Keratinocyte (primary cell): ENCODE measurements around the gene ANO10. TPM values are rescaled to one million over a fixed set of nuclear protein-coding genes. Genes with fewer than 3 reads are reported as not detected.

ENCODE experiments used
- DNase-seq: peaks from one replicate; pipeline ENCODE4 v3.0.0-alpha.2; 2011; ENCODE audit warnings: low read depth, missing footprints, low spot score
- FAIRE-seq: peaks from 2 replicates; lab custom pipeline; 2011; peaks lifted over from hg19 to GRCh38; lab: Jason Lieb, UNC
- H2AFZ ChIP-seq: 2 replicates; pipeline ENCODE4 v1.6.0; 2012; ENCODE audit warnings: low read length, control low read depth, inconsistent platforms; ENCODE audit not compliant: control insufficient read depth
- H3K27ac ChIP-seq: 2 replicates; pipeline ENCODE4 v1.5.1; 2011; ENCODE audit warnings: low read length; ENCODE audit not compliant: control insufficient read depth, insufficient read depth
- H3K27me3 ChIP-seq: 3 replicates; pipeline ENCODE4 v1.6.0; 2011; ENCODE audit warnings: low read length; ENCODE audit not compliant: control insufficient read depth, insufficient read depth; ENCODE audit errors: extremely low read depth
- H3K36me3 ChIP-seq, 2 experiments: 2 replicates in 1 of 2; 3 replicates in 1 of 2; pipeline ENCODE4 v1.5.1; 2011; ENCODE audit warnings: low read length in 2 of 2, mild to moderate bottlenecking in 1 of 2; ENCODE audit not compliant: control insufficient read depth in 2 of 2, insufficient read depth in 2 of 2; ENCODE audit errors: extremely low read depth in 1 of 2
- H3K4me1 ChIP-seq: 3 replicates; pipeline ENCODE4 v1.5.1; 2011; ENCODE audit warnings: low read length; ENCODE audit not compliant: control insufficient read depth, insufficient read depth; ENCODE audit errors: extremely low read depth
- H3K4me2 ChIP-seq: 3 replicates; pipeline ENCODE4 v1.6.0; 2011; ENCODE audit warnings: low read depth, low read length; ENCODE audit not compliant: control insufficient read depth, insufficient read depth; ENCODE audit errors: extremely low read depth
- H3K4me3 ChIP-seq, 3 experiments: fragments of 200-600 bp in 1 of 3; sonication (generic) in 1 of 3; 2 replicates in 2 of 3; 3 replicates in 1 of 3; pipeline ENCODE4 v1.5.1; 2011 to 2016; ENCODE audit warnings: low read length in 3 of 3, mild to moderate bottlenecking in 3 of 3, control low read depth in 2 of 3, inconsistent platforms in 1 of 3, low read depth in 1 of 3, mixed read lengths in 1 of 3, mixed run types in 1 of 3, moderate library complexity in 1 of 3; ENCODE audit not compliant: control insufficient read depth in 2 of 3, insufficient read depth in 2 of 3; ENCODE audit errors: extremely low read depth in 1 of 3
- H3K79me2 ChIP-seq: 2 replicates; pipeline ENCODE4 v1.6.0; 2012; ENCODE audit warnings: low read length; ENCODE audit not compliant: control insufficient read depth, insufficient read depth
- H3K9ac ChIP-seq: 3 replicates; pipeline ENCODE4 v1.6.0; 2011; ENCODE audit warnings: low read length; ENCODE audit not compliant: control insufficient read depth, insufficient read depth; ENCODE audit errors: extremely low read depth
- H3K9me1 ChIP-seq: 3 replicates; pipeline ENCODE4 v1.6.0; 2011; ENCODE audit warnings: low read length; ENCODE audit not compliant: control insufficient read depth, insufficient read depth; ENCODE audit errors: extremely low read depth
- H3K9me3 ChIP-seq: 2 replicates; pipeline ENCODE4 v1.5.1; 2012; ENCODE audit warnings: low read depth, low read length; ENCODE audit not compliant: control insufficient read depth
- H4K20me1 ChIP-seq: 3 replicates; pipeline ENCODE4 v1.6.0; 2011; ENCODE audit warnings: low read length; ENCODE audit not compliant: control insufficient read depth, insufficient read depth; ENCODE audit errors: extremely low read depth
- EZH2 ChIP-seq: IDR thresholded peaks from one replicate; pipeline ENCODE4 v1.6.1; 2012; ENCODE audit warnings: inconsistent platforms, mild to moderate bottlenecking, low read length, moderate library complexity
- dilution Hi-C: fragments of 300-500 bp; cut with MboI; formaldehyde crosslinking; loops from one replicate; pipeline ENCODE4 v1.7.0; 2020; ENCODE audit warnings: low sequenced_read_pairs; ENCODE audit not compliant: extremely low pct_ligation_motif_present
- polyA plus RNA-seq, 5 experiments: library from polyadenylated mRNA; depleted of rRNA in 3 of 5; stranded (reverse) in 3 of 5; stranded (forward) in 1 of 5; unstranded in 1 of 5; fragments of >200 nt; gene quantifications; 1 replicate in 1 of 5; 2 replicates in 3 of 5; 3 replicates in 1 of 5; pipeline versions ENCODE4 v1.2.1 to v1.2.3, GENCODE V29; 2011 to 2012; ENCODE audit warnings: missing spikeins in 2 of 5, low read depth in 1 of 5, low replicate concordance in 1 of 5
- TF ChIP-seq, protein P1 (sequence below), 3 experiments: IDR thresholded peaks in 1 of 3; conservative IDR thresholded peaks in 1 of 3; optimal IDR thresholded peaks in 1 of 3; 2 replicates in 2 of 3; 3 replicates in 1 of 3; pipeline versions ENCODE3 to v1.5.1; 2011; ENCODE audit warnings: low read length in 3 of 3, mild to moderate bottlenecking in 3 of 3, moderate library complexity in 2 of 3, control low read depth in 1 of 3, inconsistent platforms in 1 of 3; ENCODE audit not compliant: insufficient read depth in 2 of 3; ENCODE audit errors: extremely low read depth in 1 of 3

ANO10 gene
- polyA plus RNA-seq, 1 donor (not counting 4 experiments of a cell fraction or from before 2014, with no cell fraction given), result 48.8 TPM

DNA sequence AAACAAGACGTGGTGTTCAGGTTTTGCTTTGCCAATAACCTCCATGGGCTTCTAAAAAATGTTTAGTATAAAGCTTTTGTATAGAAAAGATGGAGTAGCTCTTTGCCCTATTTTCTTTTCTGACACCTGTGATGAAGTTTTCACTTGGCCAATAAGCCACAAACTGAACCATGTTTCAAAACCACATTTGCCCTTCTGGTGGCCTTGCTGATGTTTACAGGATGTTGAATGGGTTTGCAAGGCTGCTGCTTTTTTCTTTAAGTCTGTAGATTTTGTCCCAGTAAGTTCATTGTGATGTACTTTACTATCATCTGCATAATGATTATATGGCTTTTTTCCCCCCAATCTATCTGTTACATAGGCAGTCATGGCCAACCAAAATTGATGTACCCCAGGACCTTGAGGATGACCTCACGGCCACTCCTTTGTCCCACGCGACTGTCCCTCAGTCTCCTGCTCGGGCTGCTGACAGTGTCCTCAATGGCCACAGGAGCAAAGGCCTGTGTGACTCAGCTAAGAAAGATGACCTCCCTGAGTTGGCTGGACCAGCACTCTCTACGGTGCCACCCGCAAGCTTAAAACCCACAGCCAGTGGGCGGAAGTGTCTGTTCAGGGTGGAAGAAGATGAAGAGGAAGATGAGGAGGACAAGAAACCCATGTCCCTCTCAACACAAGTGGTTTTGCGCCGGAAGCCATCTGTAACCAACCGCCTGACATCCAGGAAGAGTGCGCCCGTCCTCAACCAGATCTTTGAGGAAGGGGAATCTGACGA is 274.6 kb downstream of the ANO10 start:
- Histone ChIP-seq H3K27ac (no peak overlapping the region), H2AFZ (no peak overlapping the region), H3K9me3 (no peaks in the 10 kb centered on the region), H3K9me1 (no peaks in the 10 kb centered on the region), H4K20me1 (no peaks in the 10 kb centered on the region), H3K4me3 (no peak overlapping the region), H3K36me3 (peaks cover 25 to 31% of the 10 kb centered on the region in 2 experiments), H3K4me2 (no peak overlapping the region), H3K4me1 (no peaks in the 10 kb centered on the region), H3K9ac (no peak overlapping the region), H3K27me3 (no peaks in the 10 kb centered on the region), H3K79me2 (no peaks in the 10 kb centered on the region)
- TF ChIP-seq, protein P1, sequence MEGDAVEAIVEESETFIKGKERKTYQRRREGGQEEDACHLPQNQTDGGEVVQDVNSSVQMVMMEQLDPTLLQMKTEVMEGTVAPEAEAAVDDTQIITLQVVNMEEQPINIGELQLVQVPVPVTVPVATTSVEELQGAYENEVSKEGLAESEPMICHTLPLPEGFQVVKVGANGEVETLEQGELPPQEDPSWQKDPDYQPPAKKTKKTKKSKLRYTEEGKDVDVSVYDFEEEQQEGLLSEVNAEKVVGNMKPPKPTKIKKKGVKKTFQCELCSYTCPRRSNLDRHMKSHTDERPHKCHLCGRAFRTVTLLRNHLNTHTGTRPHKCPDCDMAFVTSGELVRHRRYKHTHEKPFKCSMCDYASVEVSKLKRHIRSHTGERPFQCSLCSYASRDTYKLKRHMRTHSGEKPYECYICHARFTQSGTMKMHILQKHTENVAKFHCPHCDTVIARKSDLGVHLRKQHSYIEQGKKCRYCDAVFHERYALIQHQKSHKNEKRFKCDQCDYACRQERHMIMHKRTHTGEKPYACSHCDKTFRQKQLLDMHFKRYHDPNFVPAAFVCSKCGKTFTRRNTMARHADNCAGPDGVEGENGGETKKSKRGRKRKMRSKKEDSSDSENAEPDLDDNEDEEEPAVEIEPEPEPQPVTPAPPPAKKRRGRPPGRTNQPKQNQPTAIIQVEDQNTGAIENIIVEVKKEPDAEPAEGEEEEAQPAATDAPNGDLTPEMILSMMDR (optimal IDR thresholded peaks at IDR 0.05 in 1 of 3, IDR thresholded peaks at IDR 0.05 in 1 of 3, conservative IDR thresholded peaks at IDR 0.05 in 1 of 3; ENCODE audit: extremely low read depth in 1 of 3, insufficient read depth in 2 of 3, low read length in 3 of 3), result no peak
- no peak for TF ChIP-seq EZH2
- FAIRE-seq, result no peak
- no peak for DNase-seq
- dilution Hi-C loops, result no loop called here

DNA sequence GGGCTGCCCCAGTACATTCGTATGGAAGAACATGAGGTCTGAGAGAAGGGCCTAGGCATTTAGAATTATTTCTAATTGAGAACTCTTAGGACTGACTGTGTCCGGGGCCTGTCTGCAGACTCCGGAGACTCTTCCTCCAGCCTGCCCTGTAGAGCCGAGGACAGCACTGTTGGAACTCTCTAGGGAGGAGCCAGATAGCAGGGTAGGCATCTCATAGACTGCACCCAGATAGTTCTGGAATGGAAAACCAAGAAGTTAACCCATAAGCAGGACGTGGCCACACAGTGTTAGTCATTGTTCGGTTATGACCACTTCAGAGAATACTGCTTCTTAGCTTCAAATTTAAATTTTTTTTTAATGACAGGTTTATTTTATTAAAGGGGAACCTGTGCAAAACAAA is 275.9 kb downstream of the ANO10 start:
- peaks cover 28 to 35% of the 10 kb centered on the region in 2 experiments for H3K36me3 ChIP-seq
- dilution Hi-C loops, result no loop called here

More for the DNA sequence above, 275.9 kb downstream of the ANO10 start:
- Histone ChIP-seq H3K9me1 (no peaks in the 10 kb centered on the region), H3K4me3 (no peak overlapping the region), H3K79me2 (no peaks in the 10 kb centered on the region), H3K4me1 (no peaks in the 10 kb centered on the region), H3K9ac (no peak overlapping the region), H3K4me2 (no peak overlapping the region), H3K27ac (no peak overlapping the region), H3K27me3 (no peaks in the 10 kb centered on the region), H2AFZ (no peak overlapping the region), H3K9me3 (no peaks in the 10 kb centered on the region), H4K20me1 (no peaks in the 10 kb centered on the region)
- FAIRE-seq (no peak), DNase-seq (no peak)
- TF ChIP-seq EZH2, result no peak
- TF ChIP-seq, protein P1 (optimal IDR thresholded peaks at IDR 0.05 in 1 of 3, IDR thresholded peaks at IDR 0.05 in 1 of 3, conservative IDR thresholded peaks at IDR 0.05 in 1 of 3; ENCODE audit: extremely low read depth in 1 of 3, insufficient read depth in 2 of 3, low read length in 3 of 3), result no peak
